ENCODE results near the gene CALML4. TPM values are rescaled to one million over a fixed set of nuclear protein-coding genes. Genes with fewer than 3 reads are reported as not detected.

The CALML4 gene
- total and polyA plus RNA-seq, 12 donors, result 0.28 to 5.9 (median 0.86) TPM

DNA sequence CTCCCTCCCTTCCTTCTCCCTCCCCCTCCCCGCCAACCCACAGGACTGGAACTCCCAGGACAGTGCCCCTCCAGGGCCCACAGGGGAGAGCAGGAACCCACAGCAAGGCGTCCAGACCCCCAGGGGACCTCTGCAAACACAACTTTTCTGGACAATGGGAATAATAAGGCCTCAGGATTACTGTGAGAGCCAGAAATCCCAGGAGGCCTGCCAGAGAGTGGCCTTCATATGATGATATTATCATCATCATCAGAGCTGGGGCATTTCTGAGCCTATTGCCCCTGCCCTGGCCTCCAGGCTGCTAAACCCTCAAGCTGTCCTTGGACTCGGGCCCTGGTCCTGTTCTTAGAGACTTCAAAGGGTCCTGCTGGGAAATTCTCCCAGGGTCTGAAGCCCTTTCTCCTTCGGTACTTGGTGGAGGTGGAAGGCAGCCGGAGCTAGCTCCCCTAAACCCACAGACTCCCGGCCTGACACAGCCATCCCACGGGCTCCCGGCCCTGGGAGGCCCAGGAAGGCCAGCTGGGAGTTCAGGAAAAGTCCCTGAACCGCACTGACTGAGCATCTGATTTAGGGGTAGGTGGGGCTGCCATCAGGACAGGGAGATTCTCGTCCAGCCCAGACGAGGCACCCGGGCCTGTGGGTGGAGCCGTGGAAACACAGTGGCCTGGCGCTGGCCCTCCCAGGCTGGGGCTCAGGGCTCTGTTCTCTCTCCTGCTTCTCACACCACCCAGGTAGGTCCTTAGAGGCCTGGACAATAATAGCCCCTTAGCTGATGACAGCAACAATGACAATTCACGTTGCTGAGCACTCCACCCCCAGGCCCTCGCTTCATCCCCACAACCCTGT, 4.9 kb downstream of the CALML4 start:
- Histone ChIP-seq H3K27me3 (no peaks in the 10 kb centered on the region), H3K4me3 (no peak overlapping the region), H3K4me1 (peaks cover 2 to 48% (median 18%) of the 10 kb centered on the region in 9 donors), H3K27ac (no peak overlapping the region), H3K36me3 (peaks cover 0 to 12% (median 0%) of the 10 kb centered on the region in 9 donors), H3K9me3 (no peaks in the 10 kb centered on the region)
- DNase-seq (no peak), ATAC-seq (peak in 1 of 8 donors; percentile 15)
- intact Hi-C loops (cut with DNase I), result no loop called here
- WGBS, 2 donors, result 59 to 64% methylated on average over 16 of the region's 16 CpGs
- TF ChIP-seq CTCF (IDR thresholded peaks at IDR 0.05), result no peak

DNA sequence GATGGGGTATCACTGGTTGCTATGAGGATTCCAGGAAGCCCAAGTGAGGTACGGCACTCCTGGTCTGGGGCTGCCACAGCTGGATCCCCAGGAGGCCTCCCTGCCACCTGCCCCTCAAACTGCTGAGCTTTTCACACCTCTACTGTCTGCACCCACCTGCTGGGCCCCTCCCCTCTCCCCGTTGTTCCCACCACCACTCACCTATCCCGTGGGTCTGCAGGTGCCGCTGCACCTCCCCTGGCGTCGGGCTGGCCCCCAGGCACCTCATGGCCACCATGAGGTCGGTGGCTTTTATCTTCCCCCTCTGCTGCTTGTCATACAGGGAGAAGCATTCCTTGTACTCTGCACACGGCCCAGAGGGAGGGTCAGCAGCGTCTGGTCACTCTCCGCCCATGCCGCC, 5.8 kb downstream of the CALML4 start:
- Histone ChIP-seq H3K4me3 (no peak overlapping the region), H3K27ac (no peak overlapping the region), H3K36me3 (peaks cover 0 to 12% (median 0%) of the 10 kb centered on the region in 9 donors), H3K9me3 (no peaks in the 10 kb centered on the region), H3K27me3 (no peaks in the 10 kb centered on the region), H3K4me1 (peaks cover 0 to 42% (median 12%) of the 10 kb centered on the region in 9 donors)
- WGBS, 2 donors, result 57 to 59% methylated on average over 11 of the region's 11 CpGs
- TF ChIP-seq CTCF (IDR thresholded peaks at IDR 0.05), result no peak
- ATAC-seq (no peak), DNase-seq (no peak)
- intact Hi-C loops (cut with DNase I), result no loop called here

GRCh38 chr15:68197661-68198437, 7.3 kb downstream of the CALML4 start:
- H3K4me1 ChIP-seq, result peaks cover 0 to 48% (median 17%) of the 10 kb centered on the region in 9 donors
- WGBS, 2 donors, result 83 to 87% methylated on average over 11 of the region's 11 CpGs

More at GRCh38 chr15:68197661-68198437, 7.3 kb downstream of the CALML4 start:
- no peak overlapping the region for H3K4me3 ChIP-seq
- no peak for ATAC-seq
- no peaks in the 10 kb centered on the region for H3K9me3 ChIP-seq
- no peak for DNase-seq
- intact Hi-C loops (cut with DNase I), result no loop called here
- H3K36me3 ChIP-seq, result peaks cover 0 to 26% (median 6%) of the 10 kb centered on the region in 9 donors
- TF ChIP-seq CTCF (IDR thresholded peaks at IDR 0.05), result no peak
- H3K27ac ChIP-seq, result peak overlapping the region in 1 of 10 donors; percentile 5
- H3K27me3 ChIP-seq, result no peaks in the 10 kb centered on the region

Measured in heart right ventricle (tissue), 16 donors.